SKM-1 treated with dmso at 0.1 percent for 144 hours (cell line): Measurements from ENCODE around the gene ENSA.
"Not testable (repeated sequence)": the region's sequence is repeated elsewhere in the genome, so short reads cannot be mapped to it uniquely, and the experiment has no call there.

Source experiments
- DNase-seq: peaks from one replicate; lab custom pipeline; 2025; ENCODE audit not compliant: unreplicated experiment; lab: John Stamatoyannopoulos, UW

ENSA gene

DNA sequence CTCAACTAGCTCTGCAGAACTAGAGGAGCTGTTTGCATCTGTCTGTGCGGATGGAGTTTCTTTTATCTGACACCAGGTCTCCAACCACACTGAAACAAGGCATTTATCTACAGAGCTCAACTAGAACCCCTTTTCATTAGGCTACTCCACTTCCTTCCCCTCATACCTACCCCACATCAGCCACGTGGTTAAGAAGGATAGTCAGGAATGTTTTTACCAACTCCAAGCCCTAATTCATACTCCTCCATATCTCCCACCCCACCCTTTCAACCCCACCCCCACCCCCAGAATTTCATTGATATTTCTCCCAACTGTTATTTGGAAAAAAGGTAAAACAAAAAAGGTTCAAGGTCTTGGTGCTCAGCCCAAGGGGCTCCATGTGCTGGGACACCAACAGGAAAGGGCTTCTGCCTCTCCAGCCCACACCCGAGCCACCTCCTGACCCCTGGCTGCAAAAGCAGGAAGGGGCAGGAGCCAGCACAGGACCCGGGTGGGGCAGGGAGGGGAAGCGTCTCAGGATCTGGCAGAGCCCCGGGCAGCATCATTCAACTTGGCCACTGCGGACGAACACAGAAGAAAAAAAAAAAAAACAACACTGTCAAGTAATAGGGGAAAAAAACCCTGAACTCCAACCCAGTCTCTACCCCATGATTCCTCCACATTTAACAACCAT lies 7.0 kb downstream of the ENSA start:
- no peak for DNase-seq

- DNase-seq, result peak; percentile 66
These were observed 7.7 kb downstream of the ENSA start for GRCh38 chr1:150621497-150622302.

- no peak for DNase-seq
These were observed 8.5 kb downstream of the ENSA start for GRCh38 chr1:150620919-150621318.

DNA sequence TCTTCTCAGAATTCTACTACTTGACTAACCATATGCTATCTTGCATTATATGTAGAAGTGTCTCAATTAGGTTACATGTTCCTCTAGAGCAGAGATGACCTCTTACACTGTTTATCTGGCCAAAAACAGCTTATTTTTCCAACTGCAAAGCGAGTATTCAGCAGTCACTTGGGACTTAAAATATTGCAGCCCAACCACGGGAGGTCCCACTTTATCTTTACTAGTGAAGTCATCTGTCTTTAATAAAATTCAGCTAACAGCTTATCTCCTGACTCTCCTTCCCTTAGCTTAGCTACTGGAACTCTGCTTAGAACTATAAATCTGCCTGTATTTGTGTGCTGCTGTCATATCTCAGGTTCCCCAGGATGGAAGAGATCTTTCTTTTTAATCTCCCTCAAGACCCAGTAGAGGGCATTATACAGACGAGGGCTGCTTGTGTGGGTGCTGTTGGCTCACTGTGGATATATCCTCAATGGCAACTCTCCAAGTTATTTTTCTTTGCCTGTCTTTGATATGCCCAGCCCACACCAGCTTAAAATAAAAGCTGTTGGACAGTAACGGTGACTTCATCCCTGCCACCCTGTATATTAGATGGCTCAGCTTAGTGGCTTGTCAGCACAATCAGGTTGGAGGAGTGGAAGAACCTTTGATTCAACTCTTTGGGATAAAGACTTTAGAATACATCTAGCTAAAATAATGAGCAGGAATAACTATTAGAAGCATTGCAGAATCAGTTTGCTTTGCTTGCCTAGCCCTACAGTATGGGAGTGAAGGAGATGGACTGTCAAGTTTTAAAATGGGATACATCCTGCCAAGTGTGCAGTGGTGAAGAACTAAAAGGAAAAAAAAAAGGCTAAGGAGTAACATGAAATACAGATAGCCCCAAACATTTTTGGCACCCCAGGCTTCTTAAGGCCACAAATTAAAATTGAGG lies 9.6 kb downstream of the ENSA start:
- no peak for DNase-seq

GRCh38 chr1:150615346-150616201 lies 13.8 kb downstream of the ENSA start:
- no peak for DNase-seq

DNA sequence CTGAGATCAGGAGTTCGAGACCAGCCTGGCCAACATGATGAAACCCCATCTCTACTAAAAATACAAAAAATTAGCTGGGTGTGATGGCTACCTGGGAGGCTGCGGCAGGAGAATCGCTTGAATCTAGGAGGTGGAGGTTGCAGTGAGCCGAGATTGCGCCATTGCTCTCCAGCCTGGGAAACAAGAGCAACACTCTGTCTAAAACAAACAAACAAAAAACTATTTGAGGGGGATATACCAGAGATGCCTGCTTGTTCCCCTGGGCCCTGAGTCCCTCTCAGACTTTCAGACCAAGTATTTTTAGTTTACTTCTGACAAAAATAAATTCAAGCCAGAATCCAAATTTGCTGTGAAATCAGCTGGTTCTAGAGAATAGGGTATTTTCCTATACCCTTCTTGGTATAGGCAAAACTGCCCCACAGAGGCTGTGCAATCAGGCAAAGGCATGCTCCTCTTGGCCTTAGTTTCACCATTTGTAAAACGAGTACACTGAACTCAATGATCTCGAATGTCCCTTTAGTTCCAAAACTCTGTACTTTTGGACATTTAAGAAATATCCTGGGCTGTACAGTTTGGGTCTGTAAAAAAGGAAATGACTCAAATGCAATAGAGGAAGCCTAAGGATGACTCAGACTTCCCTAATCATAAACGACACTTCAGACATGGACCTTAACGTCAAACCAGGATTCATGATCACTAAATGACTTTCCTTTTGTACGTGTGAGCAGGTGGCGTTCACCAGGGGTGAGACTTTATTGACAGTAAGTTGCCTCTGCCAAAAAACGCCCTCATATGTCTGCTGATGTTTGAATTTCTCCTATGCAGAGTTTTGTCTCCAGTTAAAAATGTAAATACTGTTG lies 16.1 kb downstream of the ENSA start:
- peak; percentile 99 for DNase-seq

GRCh38 chr1:150612014-150612345 lies 17.4 kb downstream of the ENSA start:
- DNase-seq, result no peak

DNA sequence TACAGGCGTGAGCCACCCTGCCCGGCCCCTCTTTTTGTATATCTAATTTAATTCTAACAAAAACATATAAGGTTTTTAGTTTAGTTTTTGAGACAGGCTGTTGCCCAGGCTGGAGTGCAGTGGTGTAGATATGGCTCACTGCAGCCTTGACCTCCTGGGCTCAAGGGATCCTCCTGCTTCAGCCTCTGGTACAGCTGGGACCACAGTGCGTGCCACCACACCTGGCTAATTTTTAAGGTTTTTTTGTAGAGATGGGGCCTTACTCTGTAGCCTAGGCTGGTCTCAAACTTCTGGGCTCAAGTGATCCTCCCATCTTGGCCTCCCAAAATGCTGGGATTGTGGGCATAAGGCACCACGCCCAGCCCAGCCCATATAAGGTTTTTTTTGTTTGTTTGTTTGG lies 18.8 kb downstream of the ENSA start:
- DNase-seq, result no peak

DNA sequence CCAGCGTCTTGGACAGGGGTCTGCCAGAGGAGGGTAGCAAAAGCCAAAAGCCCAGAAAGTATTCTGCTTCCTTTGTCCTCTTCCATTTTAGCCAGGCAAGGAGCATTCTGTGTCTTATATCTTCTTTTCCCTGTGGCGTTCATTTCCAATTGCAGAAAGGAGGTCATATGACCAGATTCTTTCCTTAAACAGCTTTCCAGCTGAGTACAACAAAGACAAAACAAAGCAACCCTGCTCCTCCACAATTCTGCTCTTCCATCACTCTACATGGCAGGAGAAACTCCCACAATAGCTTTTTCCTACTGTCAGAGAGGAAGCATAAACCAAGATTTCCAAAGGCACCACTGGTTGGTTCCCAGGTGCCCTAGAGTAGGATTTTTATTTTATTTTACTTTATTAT lies 19.7 kb downstream of the ENSA start:
- no peak for DNase-seq

GRCh38 chr1:150606463-150607142 lies 22.8 kb downstream of the ENSA start:
- no peak for DNase-seq

- DNase-seq, result not testable (repeated sequence)
These were observed 24.0 kb downstream of the ENSA start for GRCh38 chr1:150605451-150605731.

- DNase-seq, result no peak
These were observed 25.2 kb downstream of the ENSA start for GRCh38 chr1:150604226-150604588.

DNA sequence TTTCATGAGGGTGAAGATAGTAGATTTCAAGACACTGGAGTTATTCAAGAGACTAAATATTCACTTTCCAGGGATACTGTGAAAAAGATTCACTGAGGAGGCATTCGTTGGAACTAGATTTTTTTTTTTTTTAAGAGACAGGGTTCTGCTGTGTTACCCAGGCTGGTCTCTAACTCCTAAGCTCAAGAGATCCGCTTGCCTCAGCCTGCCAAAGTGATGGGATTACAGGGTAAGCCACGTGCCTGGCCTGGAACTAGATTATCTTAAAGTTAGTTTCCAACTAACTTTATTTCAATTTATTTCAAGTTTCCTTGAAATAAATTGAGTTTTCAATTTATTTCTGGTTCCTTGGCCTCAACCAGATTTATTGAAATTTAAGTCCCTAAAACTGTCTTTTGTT lies 25.7 kb downstream of the ENSA start:
- no peak for DNase-seq

DNA sequence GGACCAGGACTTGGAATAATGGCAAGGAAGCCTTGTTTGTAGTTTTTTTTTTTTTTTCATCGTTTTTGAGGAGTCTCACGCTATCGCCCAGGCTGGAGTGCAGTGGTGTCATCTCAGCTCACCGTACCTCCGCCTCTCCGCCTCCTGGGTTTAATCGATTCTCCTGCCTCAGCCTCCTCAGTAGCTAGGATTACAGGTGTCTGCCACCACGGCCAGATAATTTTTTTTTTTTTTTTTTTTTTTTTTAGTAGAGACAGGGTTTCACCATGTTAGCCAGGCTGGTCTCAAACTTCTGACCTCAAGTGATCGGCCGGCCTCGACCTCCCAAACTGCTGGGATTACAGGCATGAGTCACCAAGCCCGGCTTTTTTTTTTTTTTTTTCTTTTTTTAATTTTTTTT lies 27.0 kb downstream of the ENSA start:
- not testable (repeated sequence) for DNase-seq

DNA sequence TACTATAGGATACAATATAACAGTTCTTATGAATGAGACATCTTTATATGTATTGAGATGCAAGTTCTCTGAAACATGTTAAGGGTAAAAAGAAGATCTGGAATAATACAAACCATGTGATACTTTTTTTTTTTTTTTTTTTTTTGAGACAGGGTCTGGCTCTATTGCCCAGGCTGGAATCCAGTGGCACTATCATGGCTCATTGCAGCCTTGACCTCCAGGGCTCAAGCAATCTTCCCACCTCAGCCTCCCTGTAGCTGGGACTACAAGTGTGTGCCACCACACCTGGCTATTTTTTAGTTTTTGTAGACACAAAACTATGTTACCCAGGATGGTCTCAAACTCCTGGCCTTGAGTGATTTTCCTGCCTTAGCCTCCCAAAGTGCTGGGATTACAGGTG lies 27.9 kb downstream of the ENSA start:
- DNase-seq, result no peak

DNA sequence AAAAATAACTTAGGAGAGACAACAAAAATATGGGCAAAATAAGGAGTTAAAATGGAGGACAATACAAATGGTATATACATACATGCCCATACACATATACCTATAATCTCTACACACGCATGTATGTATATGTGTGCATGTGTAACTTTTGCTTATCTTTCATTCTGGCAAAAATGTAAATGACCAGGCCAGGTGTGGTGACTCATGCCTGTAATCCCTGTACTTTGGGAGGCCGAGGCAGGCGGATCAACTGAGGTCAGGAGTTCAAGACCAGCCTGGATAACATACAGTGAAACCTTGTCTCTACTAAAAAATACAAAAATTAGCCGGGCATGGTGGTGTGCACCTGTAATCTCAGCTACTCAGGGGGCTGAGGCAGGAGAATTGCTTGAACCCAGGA lies 31.1 kb downstream of the ENSA start:
- not testable (repeated sequence) for DNase-seq

DNA sequence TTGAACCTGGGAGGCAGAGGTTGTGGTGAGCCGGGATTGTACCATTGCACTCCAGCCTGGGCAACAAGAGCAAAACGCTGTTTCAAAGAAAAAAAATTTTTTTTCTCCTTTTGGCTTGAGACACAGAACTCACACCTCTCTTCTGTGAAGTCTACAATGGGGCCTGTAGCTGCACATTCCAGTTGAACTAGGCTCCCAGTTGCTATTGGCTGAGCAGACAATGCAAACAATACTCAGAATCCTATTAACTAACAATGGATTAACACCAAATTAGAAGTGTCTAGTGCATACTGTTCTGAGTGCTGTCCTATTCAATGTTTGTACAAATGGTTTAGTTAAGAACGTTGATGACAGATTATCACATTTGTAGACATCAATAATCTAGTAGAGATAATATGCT lies 32.4 kb downstream of the ENSA start:
- DNase-seq, result no peak

DNA sequence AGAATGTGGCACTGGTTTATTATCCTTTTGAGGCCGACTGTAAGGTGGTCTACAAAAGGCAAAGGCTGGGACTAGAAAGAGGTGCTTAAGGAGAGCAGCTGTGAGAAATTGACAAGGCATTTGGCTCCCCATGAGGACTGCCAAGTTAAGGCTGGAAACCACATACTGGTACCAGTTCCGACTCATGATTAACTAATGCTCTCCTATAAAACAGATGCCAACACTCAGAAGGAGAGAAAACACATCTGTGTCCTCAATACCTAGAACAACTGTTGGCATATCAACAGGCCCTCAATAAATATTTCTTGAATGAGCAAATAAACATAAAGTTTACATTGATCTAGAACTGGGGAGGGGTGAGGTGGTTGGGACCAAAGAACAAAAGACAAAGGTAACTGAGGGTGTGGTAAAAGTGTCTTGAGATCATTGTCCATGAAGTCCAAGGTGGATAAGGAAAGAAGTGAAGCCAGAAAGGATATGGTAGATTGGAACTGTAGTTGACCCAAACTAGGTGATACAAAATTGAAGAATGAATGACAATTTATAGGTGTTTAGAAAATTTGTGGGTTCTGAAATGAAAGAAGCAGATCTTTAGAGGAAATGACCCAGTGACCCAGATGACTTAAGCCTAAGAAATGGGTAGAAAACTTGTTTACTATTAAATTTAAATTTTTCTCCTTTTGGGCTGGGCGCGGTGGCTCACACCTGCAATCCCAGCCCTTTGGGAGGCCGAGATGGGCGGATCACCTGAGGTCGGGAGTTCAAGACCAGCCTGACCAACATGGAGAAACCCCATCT lies 33.1 kb downstream of the ENSA start:
- DNase-seq, result no peak

GRCh38 chr1:150582371-150582770 lies 47.0 kb downstream of the ENSA start:
- no peak for DNase-seq
